Neuronal stem cell (in vitro differentiated cells): ENCODE results near the gene FOXP2.
A peak's percentile ranks its signal among the peaks of the same experiment; 100 is the strongest.

ENCODE experiments used
- DNase-seq: peaks from one replicate; pipeline ENCODE4 v3.0.0-alpha.2; 2013; ENCODE audit warnings: low spot score
- H2AFZ ChIP-seq: one replicate; pipeline ENCODE4 v1.6.1; 2013; ENCODE audit warnings: mild to moderate bottlenecking, low read length, inconsistent platforms
- H2AK5ac ChIP-seq: 2 replicates; pipeline ENCODE4 v1.6.1; 2013; ENCODE audit warnings: low read depth, mild to moderate bottlenecking, inconsistent platforms, low read length, moderate library complexity, mixed read lengths
- H2BK120ac ChIP-seq: 2 replicates; pipeline ENCODE4 v1.6.1; 2013; ENCODE audit warnings: low read depth, mild to moderate bottlenecking, inconsistent platforms, low read length, moderate library complexity, mixed read lengths
- H2BK12ac ChIP-seq: one replicate; pipeline ENCODE4 v1.6.1; 2013; ENCODE audit warnings: low read length, inconsistent platforms
- H2BK15ac ChIP-seq: 2 replicates; pipeline ENCODE4 v1.6.1; 2013; ENCODE audit warnings: mild to moderate bottlenecking, low read length, inconsistent platforms, mixed read lengths
- H2BK5ac ChIP-seq: one replicate; pipeline ENCODE4 v1.6.1; 2013; ENCODE audit warnings: inconsistent platforms, mild to moderate bottlenecking, low read length, moderate library complexity
- H3K14ac ChIP-seq: one replicate; pipeline ENCODE4 v1.6.1; 2013; ENCODE audit warnings: low read length, inconsistent platforms
- H3K18ac ChIP-seq: 2 replicates; pipeline ENCODE4 v1.6.1; 2013; ENCODE audit warnings: low read length, inconsistent platforms
- H3K23ac ChIP-seq: 2 replicates; pipeline ENCODE4 v1.6.1; 2013; ENCODE audit warnings: low read depth, mild to moderate bottlenecking, mixed read lengths, low read length, inconsistent platforms; ENCODE audit not compliant: poor library complexity
- H3K27ac ChIP-seq: replicated peaks from 3 replicates; pipeline ENCODE4 v1.5.1; 2013; ENCODE audit warnings: low read length, inconsistent platforms
- H3K27me3 ChIP-seq, 3 experiments: 2 replicates each; pipeline ENCODE4 v1.6.1; 2013; ENCODE audit warnings: low read length in 3 of 3, mild to moderate bottlenecking in 2 of 3, inconsistent platforms in 1 of 3, low read depth in 1 of 3, mixed read lengths in 1 of 3, moderate library complexity in 1 of 3; ENCODE audit not compliant: control insufficient read depth in 3 of 3, insufficient read depth in 3 of 3
- H3K36me3 ChIP-seq, 2 donors: replicated peaks in 1 of 2; 2 replicates each; pipeline ENCODE4 v1.6.1; 2013; ENCODE audit warnings: low read length in 2 of 2; ENCODE audit not compliant: control insufficient read depth in 2 of 2, insufficient read depth in 2 of 2
- H3K4ac ChIP-seq: 2 replicates; pipeline ENCODE4 v1.6.1; 2013; ENCODE audit warnings: inconsistent platforms, mild to moderate bottlenecking, low read length, moderate library complexity
- H3K4me1 ChIP-seq, 2 donors: 1 replicate in 1 of 2; 2 replicates in 1 of 2; pipeline ENCODE4 v1.6.1; 2013; ENCODE audit warnings: low read length in 2 of 2, low read depth in 1 of 2; ENCODE audit not compliant: control insufficient read depth in 2 of 2, insufficient read depth in 1 of 2
- H3K4me2 ChIP-seq: one replicate; pipeline ENCODE4 v1.6.1; 2013; ENCODE audit warnings: mild to moderate bottlenecking, low read length, inconsistent platforms; ENCODE audit not compliant: insufficient read depth, poor library complexity, severe bottlenecking
- H3K4me3 ChIP-seq, 2 donors: 2 replicates each; pipeline ENCODE4 v1.5.1; 2013; ENCODE audit warnings: low read length in 2 of 2, mild to moderate bottlenecking in 2 of 2, inconsistent platforms in 1 of 2, moderate library complexity in 1 of 2
- H3K79me1 ChIP-seq: one replicate; pipeline ENCODE4 v1.6.1; 2013; ENCODE audit warnings: low read depth, mild to moderate bottlenecking, inconsistent platforms, low read length, moderate library complexity
- H3K9ac ChIP-seq: one replicate; pipeline ENCODE4 v1.6.1; 2013; ENCODE audit warnings: mild to moderate bottlenecking, low read depth, low read length, inconsistent platforms; ENCODE audit not compliant: poor library complexity
- H3K9me3 ChIP-seq, 2 donors: replicated peaks in 1 of 2; 2 replicates each; pipeline versions ENCODE3 to v1.6.1; 2013; ENCODE audit warnings: low read length in 2 of 2, mild to moderate bottlenecking in 2 of 2, inconsistent platforms in 1 of 2, low read depth in 1 of 2, mixed read lengths in 1 of 2, moderate library complexity in 1 of 2; ENCODE audit not compliant: control insufficient read depth in 2 of 2, insufficient read depth in 1 of 2
- H4K8ac ChIP-seq: one replicate; pipeline ENCODE4 v1.6.1; 2013; ENCODE audit warnings: low read depth, mild to moderate bottlenecking, inconsistent platforms, low read length, moderate library complexity
- H4K91ac ChIP-seq: one replicate; pipeline ENCODE4 v1.6.1; 2013; ENCODE audit warnings: low read length, low read depth, mild to moderate bottlenecking, inconsistent platforms; ENCODE audit not compliant: poor library complexity
- WGBS, 2 donors: extraction: QIAGEN DNeasy Blood & Tissue Kit; methylation state at CpG; one replicate each; pipeline ENCODE4 v1.1.7; 2013; ENCODE audit warnings: missing lambda C conversion rate in 2 of 2, mixed read lengths in 1 of 2; ENCODE audit not compliant: insufficient read length in 2 of 2, insufficient replicate concordance in 1 of 2; ENCODE audit errors: extremely low coverage in 2 of 2; 5-methylcytosine and 5-hydroxymethylcytosine counted together

FOXP2 gene

GRCh38 chr7:114688443-114689055, 273.9 kb downstream of the FOXP2 start:
- WGBS, 2 donors, result no CpG with 5 or more reads among the region's 2 CpGs

GRCh38 chr7:114689406-114689805, 274.8 kb downstream of the FOXP2 start:
- no CpG with 5 or more reads among the region's 3 CpGs for WGBS, 2 donors

More at GRCh38 chr7:114688443-114689055, 273.9 kb downstream of the FOXP2 start:
- Histone ChIP-seq H3K27me3 (peaks cover 0 to 3% (median 0%) of the 10 kb centered on the region in 3 experiments), H2BK15ac (no peak overlapping the region), H2BK5ac (no peak overlapping the region), H4K8ac (no peak overlapping the region), H3K4me2 (no peak overlapping the region), H3K4ac (no peak overlapping the region), H3K79me1 (no peaks in the 10 kb centered on the region), H2AFZ (peak overlapping the region; percentile 55), H2BK120ac (no peak overlapping the region), H3K18ac (no peak overlapping the region), H3K9ac (no peak overlapping the region), H3K4me1 (peaks cover 2 to 5% of the 10 kb centered on the region in 2 donors), H3K14ac (no peak overlapping the region), H2AK5ac (no peak overlapping the region), H3K36me3 (peaks cover 0 to 16% of the 10 kb centered on the region in 2 donors), H2BK12ac (no peak overlapping the region), H3K4me3 (no peak overlapping the region), H3K27ac (no peak overlapping the region), H3K9me3 (no peaks in the 10 kb centered on the region), H4K91ac (no peak overlapping the region), H3K23ac (no peak overlapping the region)
- DNase-seq, result no peak

GRCh38 chr7:114691605-114692004, 277.0 kb downstream of the FOXP2 start:
- Histone ChIP-seq H3K23ac (no peak overlapping the region), H3K14ac (no peak overlapping the region), H3K79me1 (no peaks in the 10 kb centered on the region), H4K8ac (no peak overlapping the region), H3K9me3 (no peaks in the 10 kb centered on the region), H3K4me1 (peaks cover 2 to 5% of the 10 kb centered on the region in 2 donors), H3K18ac (no peak overlapping the region), H3K27me3 (peaks cover 0 to 3% (median 0%) of the 10 kb centered on the region in 3 experiments), H3K9ac (no peak overlapping the region), H2AK5ac (no peak overlapping the region), H2BK12ac (no peak overlapping the region), H3K4me2 (no peak overlapping the region), H2AFZ (no peak overlapping the region), H3K4ac (no peak overlapping the region), H3K27ac (no peak overlapping the region), H3K4me3 (no peak overlapping the region), H3K36me3 (peaks cover 0 to 16% of the 10 kb centered on the region in 2 donors), H2BK5ac (no peak overlapping the region), H2BK15ac (no peak overlapping the region), H4K91ac (no peak overlapping the region), H2BK120ac (no peak overlapping the region)
- DNase-seq, result no peak
- WGBS, 2 donors, result no CpG with 5 or more reads among the region's 6 CpGs

More at GRCh38 chr7:114689406-114689805, 274.8 kb downstream of the FOXP2 start:
- Histone ChIP-seq H2BK12ac (no peak overlapping the region), H3K4me3 (no peak overlapping the region), H2AK5ac (no peak overlapping the region), H3K18ac (no peak overlapping the region), H3K4me1 (peaks cover 2 to 5% of the 10 kb centered on the region in 2 donors), H3K23ac (no peak overlapping the region), H3K79me1 (no peaks in the 10 kb centered on the region), H3K9me3 (no peaks in the 10 kb centered on the region), H2BK15ac (no peak overlapping the region), H4K91ac (no peak overlapping the region), H2BK5ac (no peak overlapping the region), H2AFZ (no peak overlapping the region), H3K9ac (no peak overlapping the region), H3K27ac (no peak overlapping the region), H3K36me3 (peaks cover 0 to 16% of the 10 kb centered on the region in 2 donors), H3K14ac (no peak overlapping the region), H4K8ac (no peak overlapping the region), H3K4me2 (no peak overlapping the region), H3K27me3 (peaks cover 0 to 3% (median 0%) of the 10 kb centered on the region in 3 experiments), H2BK120ac (no peak overlapping the region), H3K4ac (no peak overlapping the region)
- no peak for DNase-seq

GRCh38 chr7:114695182-114695581, 280.6 kb downstream of the FOXP2 start:
- Histone ChIP-seq H3K9ac (no peak overlapping the region), H3K79me1 (no peaks in the 10 kb centered on the region), H3K4me3 (no peak overlapping the region), H3K36me3 (peaks cover 0 to 7% of the 10 kb centered on the region in 2 donors), H3K27ac (no peak overlapping the region), H2BK15ac (no peak overlapping the region), H3K14ac (no peak overlapping the region), H3K27me3 (no peaks in the 10 kb centered on the region), H2AK5ac (no peak overlapping the region), H3K4ac (no peak overlapping the region), H3K18ac (no peak overlapping the region), H2BK120ac (no peak overlapping the region), H3K4me2 (no peak overlapping the region), H2BK12ac (no peak overlapping the region), H2AFZ (no peak overlapping the region), H3K23ac (no peak overlapping the region), H2BK5ac (no peak overlapping the region), H3K4me1 (peaks cover 0 to 2% of the 10 kb centered on the region in 2 donors), H3K9me3 (no peaks in the 10 kb centered on the region), H4K91ac (no peak overlapping the region), H4K8ac (no peak overlapping the region)
- DNase-seq, result no peak
- WGBS, 2 donors, result no CpG with 5 or more reads among the region's 4 CpGs
